ENCODE measurements around the gene KCNQ5. TPM values are rescaled to one million over a fixed set of nuclear protein-coding genes. Genes with fewer than 3 reads are reported as not detected.

Gene KCNQ5
- total RNA-seq, 1 donor from 2014 or later = 10.1 TPM

GRCh38 chr6:72826744-72827438 is 205.0 kb downstream of the KCNQ5 start:
- POLR2A ChIA-PET = no interaction called here
- CTCF ChIA-PET = no interaction called here
- intact Hi-C loops (cut with micrococcal nuclease) = no loop called here

DNA sequence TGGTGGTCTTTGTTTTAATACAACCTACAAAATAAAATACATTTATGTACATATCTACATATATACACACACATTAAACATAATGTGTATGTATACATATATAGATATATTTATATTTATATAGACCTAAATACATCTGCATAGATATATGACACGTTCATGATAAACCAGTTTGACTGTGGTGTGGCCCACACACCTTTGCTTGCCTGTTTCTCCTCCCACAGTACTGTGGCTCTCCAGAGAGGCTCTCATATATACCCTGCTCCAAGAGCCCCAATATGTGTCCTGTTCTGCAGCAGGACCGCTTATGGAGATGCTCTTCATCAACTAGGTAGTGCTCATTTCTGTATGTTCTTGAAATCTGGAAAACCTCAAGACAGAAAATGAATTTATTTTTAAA is 207.0 kb downstream of the KCNQ5 start:
- intact Hi-C loops (cut with micrococcal nuclease) = no loop called here
- TF ChIP-seq CTCF (IDR thresholded peaks at IDR 0.05) = no peak
- Mint-ChIP-seq H3K4me3 (no peak overlapping the region), H3K27ac (no peak overlapping the region), H3K4me1 (peaks cover 25% of the 10 kb centered on the region), H3K36me3 (ENCODE audit: low read depth) (peaks cover 6% of the 10 kb centered on the region), H3K27me3 (no peaks in the 10 kb centered on the region), H3K9me3 (peaks cover 4% of the 10 kb centered on the region)
- DNase-seq = no peak
- ATAC-seq (ENCODE audit: low read depth) = no peak
- ChIA-PET POLR2A (no interaction called here), CTCF (no interaction called here)

More at GRCh38 chr6:72826744-72827438, 205.0 kb downstream of the KCNQ5 start:
- Mint-ChIP-seq H3K27me3 (no peaks in the 10 kb centered on the region), H3K27ac (no peak overlapping the region), H3K4me1 (peaks cover 25% of the 10 kb centered on the region), H3K36me3 (ENCODE audit: low read depth) (peaks cover 6% of the 10 kb centered on the region), H3K9me3 (peaks cover 4% of the 10 kb centered on the region), H3K4me3 (no peak overlapping the region)
- TF ChIP-seq CTCF (IDR thresholded peaks at IDR 0.05) = no peak
- DNase-seq = no peak
- no peak for ATAC-seq (ENCODE audit: low read depth)

GRCh38 chr6:72832271-72832670 is 210.4 kb downstream of the KCNQ5 start:
- Mint-ChIP-seq H3K27me3 (no peaks in the 10 kb centered on the region), H3K27ac (no peak overlapping the region), H3K4me1 (peaks cover 7% of the 10 kb centered on the region), H3K9me3 (peaks cover 4% of the 10 kb centered on the region), H3K4me3 (no peak overlapping the region), H3K36me3 (ENCODE audit: low read depth) (peaks cover 6% of the 10 kb centered on the region)
- ChIA-PET POLR2A (no interaction called here), CTCF (no interaction called here)
- no peak for DNase-seq
- TF ChIP-seq CTCF (IDR thresholded peaks at IDR 0.05) = no peak
- intact Hi-C loops (cut with micrococcal nuclease) = no loop called here
- ATAC-seq (ENCODE audit: low read depth) = no peak

DNA sequence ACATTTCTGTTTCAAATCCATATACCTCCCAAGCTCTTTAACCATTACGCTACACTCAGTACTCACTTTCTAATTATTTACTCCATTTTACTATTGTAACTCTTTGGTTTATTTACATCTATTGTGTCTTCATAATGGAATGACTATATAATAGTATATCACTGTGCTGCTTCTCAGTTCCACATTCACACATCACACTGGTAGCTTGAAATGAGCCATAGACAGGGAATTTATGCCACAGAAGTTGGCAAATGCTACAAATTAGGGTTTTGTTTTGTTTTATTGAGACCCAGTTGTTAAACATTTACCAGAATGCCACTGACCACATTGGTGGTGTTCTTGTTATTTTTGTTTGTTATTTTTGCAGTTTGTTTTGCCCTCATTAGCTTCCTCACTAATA is 213.9 kb downstream of the KCNQ5 start:
- no peaks in the 10 kb centered on the region for H3K9me3 Mint-ChIP-seq
- ATAC-seq (ENCODE audit: low read depth) (no peak), DNase-seq (no peak)
- ChIA-PET CTCF (no interaction called here), POLR2A (no interaction called here)
- no peaks in the 10 kb centered on the region for H3K36me3 Mint-ChIP-seq (ENCODE audit: low read depth)
- H3K4me3 Mint-ChIP-seq = no peak overlapping the region
- H3K4me1 Mint-ChIP-seq = no peaks in the 10 kb centered on the region
- no peaks in the 10 kb centered on the region for H3K27me3 Mint-ChIP-seq
- intact Hi-C loops (cut with micrococcal nuclease) = no loop called here
- no peak overlapping the region for H3K27ac Mint-ChIP-seq
- TF ChIP-seq CTCF (IDR thresholded peaks at IDR 0.05) = no peak

DNA sequence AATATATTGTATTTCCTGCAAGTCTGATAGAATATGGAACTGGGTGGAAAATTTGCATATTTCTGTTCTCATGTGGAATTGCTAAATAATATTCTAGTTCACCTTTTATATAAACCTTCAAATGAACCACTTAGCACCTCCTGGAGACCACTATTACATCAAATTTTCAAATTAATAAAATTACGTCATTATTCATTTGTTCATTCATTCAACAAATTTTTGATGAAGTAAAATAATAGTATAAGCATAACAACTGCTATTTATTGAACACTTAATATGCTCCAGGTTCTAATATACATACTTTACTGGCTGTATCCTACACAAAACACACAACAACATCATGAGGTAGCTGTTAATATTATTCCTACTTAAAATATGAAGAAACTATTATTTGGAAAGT is 215.1 kb downstream of the KCNQ5 start:
- H3K4me3 Mint-ChIP-seq = no peak overlapping the region
- ATAC-seq (ENCODE audit: low read depth) (no peak), DNase-seq (no peak)
- intact Hi-C loops (cut with micrococcal nuclease) = no loop called here
- POLR2A ChIA-PET = no interaction called here
- no peaks in the 10 kb centered on the region for H3K4me1 Mint-ChIP-seq
- CTCF ChIA-PET = no interaction called here
- H3K9me3 Mint-ChIP-seq = no peaks in the 10 kb centered on the region
- H3K36me3 Mint-ChIP-seq (ENCODE audit: low read depth) = no peaks in the 10 kb centered on the region
- TF ChIP-seq CTCF (IDR thresholded peaks at IDR 0.05) = no peak
- no peaks in the 10 kb centered on the region for H3K27me3 Mint-ChIP-seq
- no peak overlapping the region for H3K27ac Mint-ChIP-seq

Measured in activated B cell treated with CpG ODN at 0.5 μM for 24 hours (primary cell).